ENCODE data around the gene ATP13A5.

ATP13A5 gene

GRCh38 chr3:193407112-193407511 lies 28.6 kb upstream of the ATP13A5 start:
- no peaks in the 10 kb centered on the region for H3K9me3 ChIP-seq (replicated peaks in 1 of 2; ENCODE audit: control insufficient read depth in 2 of 2, insufficient read depth in 1 of 2, low read depth in 1 of 2, low read length in 2 of 2)
- H3K36me3 ChIP-seq (replicated peaks in 1 of 2; ENCODE audit: control insufficient read depth in 2 of 2, insufficient read depth in 2 of 2, low read length in 2 of 2): no peaks in the 10 kb centered on the region
- no peak overlapping the region for H2BK5ac ChIP-seq (ENCODE audit: low read length)
- no peak overlapping the region for H2BK120ac ChIP-seq (ENCODE audit: low read depth, low read length)
- no peak overlapping the region for H3K4me2 ChIP-seq (ENCODE audit: insufficient read depth, low read length, poor library complexity, severe bottlenecking)
- H3K4me1 ChIP-seq (ENCODE audit: control insufficient read depth in 2 of 2, insufficient read depth in 1 of 2, low read depth in 1 of 2, low read length in 2 of 2): peaks cover 0 to 8% of the 10 kb centered on the region in 2 donors
- H4K8ac ChIP-seq (ENCODE audit: low read depth, low read length): no peak overlapping the region
- H2BK15ac ChIP-seq (ENCODE audit: low read length): no peak overlapping the region
- no peak overlapping the region for H2BK12ac ChIP-seq (ENCODE audit: low read length)
- peak overlapping the region; percentile 41 for H3K18ac ChIP-seq (ENCODE audit: low read length)
- H3K4ac ChIP-seq (ENCODE audit: low read length): no peak overlapping the region
- H3K14ac ChIP-seq (ENCODE audit: low read length): no peak overlapping the region
- H2AK5ac ChIP-seq (ENCODE audit: low read depth, low read length): no peak overlapping the region
- no peak overlapping the region for H3K23ac ChIP-seq (ENCODE audit: low read depth, low read length, poor library complexity)
- H3K4me3 ChIP-seq (ENCODE audit: low read length in 2 of 2): no peak overlapping the region
- no peak for DNase-seq (ENCODE audit: low spot score)
- H3K9ac ChIP-seq (ENCODE audit: low read depth, low read length, poor library complexity): no peak overlapping the region
- no peaks in the 10 kb centered on the region for H3K27me3 ChIP-seq (ENCODE audit: control insufficient read depth in 3 of 3, insufficient read depth in 3 of 3, low read depth in 1 of 3, low read length in 3 of 3)
- no peaks in the 10 kb centered on the region for H3K79me1 ChIP-seq (ENCODE audit: low read depth, low read length)
- H3K27ac ChIP-seq (replicated peaks; ENCODE audit: low read length): no peak overlapping the region
- H2AFZ ChIP-seq (ENCODE audit: low read length): no peak overlapping the region
- H4K91ac ChIP-seq (ENCODE audit: low read depth, low read length, poor library complexity): no peak overlapping the region
- no CpG with 5 or more reads among the region's 6 CpGs for WGBS, 2 donors (ENCODE audit: extremely low coverage in 2 of 2, insufficient read length in 2 of 2, insufficient replicate concordance in 1 of 2)

DNA sequence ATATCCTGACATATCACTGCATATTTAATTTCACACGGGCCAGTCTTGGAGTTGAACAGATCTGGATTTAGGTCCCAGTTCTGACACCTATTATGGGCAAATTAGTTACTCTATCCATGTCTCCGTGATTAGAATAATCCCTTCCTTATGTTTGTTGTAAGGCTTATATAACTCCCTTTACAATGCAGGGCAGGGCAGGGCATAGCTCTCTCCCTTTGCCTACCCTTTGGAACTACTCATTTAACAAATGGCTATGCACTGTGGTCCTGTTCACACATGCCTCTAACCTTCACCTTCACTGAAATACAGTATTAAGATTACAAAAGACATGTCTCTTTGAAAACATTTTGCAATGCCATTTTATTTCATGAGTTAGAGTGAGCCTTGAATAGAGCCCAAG lies 24.8 kb upstream of the ATP13A5 start:
- Histone ChIP-seq H3K18ac (ENCODE audit: low read length) (no peak overlapping the region), H3K27me3 (ENCODE audit: control insufficient read depth in 3 of 3, insufficient read depth in 3 of 3, low read depth in 1 of 3, low read length in 3 of 3) (no peaks in the 10 kb centered on the region), H2BK120ac (ENCODE audit: low read depth, low read length) (no peak overlapping the region), H3K4me3 (ENCODE audit: low read length in 2 of 2) (no peak overlapping the region), H3K23ac (ENCODE audit: low read depth, low read length, poor library complexity) (no peak overlapping the region), H3K14ac (ENCODE audit: low read length) (no peak overlapping the region), H2AFZ (ENCODE audit: low read length) (no peak overlapping the region), H3K9me3 (replicated peaks in 1 of 2; ENCODE audit: control insufficient read depth in 2 of 2, insufficient read depth in 1 of 2, low read depth in 1 of 2, low read length in 2 of 2) (no peaks in the 10 kb centered on the region), H2AK5ac (ENCODE audit: low read depth, low read length) (no peak overlapping the region), H2BK5ac (ENCODE audit: low read length) (no peak overlapping the region), H3K27ac (replicated peaks; ENCODE audit: low read length) (no peak overlapping the region), H2BK15ac (ENCODE audit: low read length) (no peak overlapping the region), H4K91ac (ENCODE audit: low read depth, low read length, poor library complexity) (no peak overlapping the region), H3K79me1 (ENCODE audit: low read depth, low read length) (no peaks in the 10 kb centered on the region), H3K4ac (ENCODE audit: low read length) (no peak overlapping the region), H3K36me3 (replicated peaks in 1 of 2; ENCODE audit: control insufficient read depth in 2 of 2, insufficient read depth in 2 of 2, low read length in 2 of 2) (no peaks in the 10 kb centered on the region), H2BK12ac (ENCODE audit: low read length) (no peak overlapping the region), H3K9ac (ENCODE audit: low read depth, low read length, poor library complexity) (no peak overlapping the region), H4K8ac (ENCODE audit: low read depth, low read length) (no peak overlapping the region), H3K4me1 (ENCODE audit: control insufficient read depth in 2 of 2, insufficient read depth in 1 of 2, low read depth in 1 of 2, low read length in 2 of 2) (peaks cover 0 to 9% of the 10 kb centered on the region in 2 donors), H3K4me2 (ENCODE audit: insufficient read depth, low read length, poor library complexity, severe bottlenecking) (no peak overlapping the region)
- DNase-seq (ENCODE audit: low spot score): no peak
- no CpG with 5 or more reads among the region's 2 CpGs for WGBS, 2 donors (ENCODE audit: extremely low coverage in 2 of 2, insufficient read length in 2 of 2, insufficient replicate concordance in 1 of 2)

DNA sequence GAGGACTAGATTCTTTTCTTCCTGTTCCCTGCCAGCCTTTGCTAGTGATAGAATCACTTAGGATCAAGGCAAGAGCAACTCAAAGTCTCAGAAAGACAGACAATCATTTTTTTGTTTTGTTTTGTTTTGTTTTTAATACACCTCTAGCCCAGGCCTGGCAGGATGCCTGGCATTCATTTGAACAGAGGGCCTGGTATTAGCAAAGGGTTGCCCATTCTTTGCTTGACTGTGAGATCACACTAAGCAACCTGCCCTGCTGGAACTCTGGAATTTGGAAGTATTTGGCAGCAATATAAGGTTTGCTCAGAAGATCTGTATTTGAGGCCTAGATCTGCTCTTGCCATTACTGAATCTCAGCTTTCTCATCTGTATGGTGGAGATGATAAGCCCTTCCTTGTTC lies 21.8 kb upstream of the ATP13A5 start:
- Histone ChIP-seq H2BK12ac (ENCODE audit: low read length) (no peak overlapping the region), H3K4me1 (ENCODE audit: control insufficient read depth in 2 of 2, insufficient read depth in 1 of 2, low read depth in 1 of 2, low read length in 2 of 2) (peaks cover 0 to 1% of the 10 kb centered on the region in 2 donors), H2AFZ (ENCODE audit: low read length) (no peak overlapping the region), H3K36me3 (replicated peaks in 1 of 2; ENCODE audit: control insufficient read depth in 2 of 2, insufficient read depth in 2 of 2, low read length in 2 of 2) (no peaks in the 10 kb centered on the region), H3K27me3 (ENCODE audit: control insufficient read depth in 3 of 3, insufficient read depth in 3 of 3, low read depth in 1 of 3, low read length in 3 of 3) (no peaks in the 10 kb centered on the region), H3K9ac (ENCODE audit: low read depth, low read length, poor library complexity) (no peak overlapping the region), H2BK5ac (ENCODE audit: low read length) (no peak overlapping the region), H2BK15ac (ENCODE audit: low read length) (no peak overlapping the region), H3K14ac (ENCODE audit: low read length) (no peak overlapping the region), H4K8ac (ENCODE audit: low read depth, low read length) (no peak overlapping the region), H3K18ac (ENCODE audit: low read length) (no peak overlapping the region), H3K4me2 (ENCODE audit: insufficient read depth, low read length, poor library complexity, severe bottlenecking) (no peak overlapping the region), H3K23ac (ENCODE audit: low read depth, low read length, poor library complexity) (no peak overlapping the region), H3K4ac (ENCODE audit: low read length) (no peak overlapping the region), H2BK120ac (ENCODE audit: low read depth, low read length) (no peak overlapping the region), H3K9me3 (replicated peaks in 1 of 2; ENCODE audit: control insufficient read depth in 2 of 2, insufficient read depth in 1 of 2, low read depth in 1 of 2, low read length in 2 of 2) (no peaks in the 10 kb centered on the region), H3K79me1 (ENCODE audit: low read depth, low read length) (no peaks in the 10 kb centered on the region), H2AK5ac (ENCODE audit: low read depth, low read length) (no peak overlapping the region), H4K91ac (ENCODE audit: low read depth, low read length, poor library complexity) (no peak overlapping the region), H3K4me3 (ENCODE audit: low read length in 2 of 2) (no peak overlapping the region), H3K27ac (replicated peaks; ENCODE audit: low read length) (no peak overlapping the region)
- DNase-seq (ENCODE audit: low spot score): no peak

DNA sequence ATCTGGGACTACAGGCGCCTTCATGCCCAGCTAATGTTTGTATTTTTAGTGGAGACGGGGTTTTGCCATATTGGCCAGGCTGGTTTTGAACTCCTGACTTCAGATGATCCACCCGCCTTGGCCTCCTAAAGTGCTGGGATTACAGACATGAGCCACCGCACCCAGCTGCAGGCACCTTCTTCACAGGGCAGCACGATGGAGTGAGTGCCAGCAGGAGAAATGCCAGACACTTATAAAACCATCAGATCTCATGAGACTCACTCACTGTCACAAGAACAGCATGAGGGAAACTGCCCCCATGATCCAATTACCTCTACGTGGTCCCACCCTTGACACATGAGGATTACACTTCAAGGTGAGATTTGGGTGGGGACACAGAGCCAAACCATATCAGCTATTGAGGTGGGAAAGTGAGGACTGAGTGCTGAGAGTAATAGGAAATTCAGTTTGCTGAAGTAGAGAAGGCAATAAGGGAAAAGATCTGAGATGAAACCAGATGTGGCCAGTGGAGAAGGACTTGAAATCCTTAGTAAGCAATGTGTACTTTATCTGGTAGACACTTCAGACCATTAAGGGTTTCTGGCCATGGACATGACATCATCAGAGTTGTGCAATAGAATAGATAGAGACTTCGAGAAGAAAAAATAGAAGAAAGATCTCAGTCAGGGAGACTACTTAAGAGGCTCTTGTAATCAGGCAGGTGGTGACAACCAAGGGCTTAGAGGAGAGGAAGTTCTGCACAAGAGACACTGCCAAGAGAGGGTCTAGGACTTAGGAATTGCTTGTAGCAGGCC lies 18.1 kb upstream of the ATP13A5 start:
- Histone ChIP-seq H3K4me1 (ENCODE audit: control insufficient read depth in 2 of 2, insufficient read depth in 1 of 2, low read depth in 1 of 2, low read length in 2 of 2) (peaks cover 0 to 7% of the 10 kb centered on the region in 2 donors), H3K27me3 (ENCODE audit: control insufficient read depth in 3 of 3, insufficient read depth in 3 of 3, low read depth in 1 of 3, low read length in 3 of 3) (no peaks in the 10 kb centered on the region), H3K4ac (ENCODE audit: low read length) (no peak overlapping the region), H3K9ac (ENCODE audit: low read depth, low read length, poor library complexity) (no peak overlapping the region), H3K14ac (ENCODE audit: low read length) (no peak overlapping the region), H2BK12ac (ENCODE audit: low read length) (no peak overlapping the region), H3K4me2 (ENCODE audit: insufficient read depth, low read length, poor library complexity, severe bottlenecking) (no peak overlapping the region), H3K9me3 (replicated peaks in 1 of 2; ENCODE audit: control insufficient read depth in 2 of 2, insufficient read depth in 1 of 2, low read depth in 1 of 2, low read length in 2 of 2) (no peaks in the 10 kb centered on the region), H4K91ac (ENCODE audit: low read depth, low read length, poor library complexity) (no peak overlapping the region), H2BK120ac (ENCODE audit: low read depth, low read length) (no peak overlapping the region), H2AK5ac (ENCODE audit: low read depth, low read length) (no peak overlapping the region), H3K36me3 (replicated peaks in 1 of 2; ENCODE audit: control insufficient read depth in 2 of 2, insufficient read depth in 2 of 2, low read length in 2 of 2) (no peaks in the 10 kb centered on the region), H3K18ac (ENCODE audit: low read length) (no peak overlapping the region), H2BK15ac (ENCODE audit: low read length) (no peak overlapping the region), H4K8ac (ENCODE audit: low read depth, low read length) (no peak overlapping the region), H3K23ac (ENCODE audit: low read depth, low read length, poor library complexity) (no peak overlapping the region), H2BK5ac (ENCODE audit: low read length) (no peak overlapping the region), H2AFZ (ENCODE audit: low read length) (no peak overlapping the region), H3K4me3 (ENCODE audit: low read length in 2 of 2) (no peak overlapping the region), H3K79me1 (ENCODE audit: low read depth, low read length) (no peaks in the 10 kb centered on the region), H3K27ac (replicated peaks; ENCODE audit: low read length) (no peak overlapping the region)
- no peak for DNase-seq (ENCODE audit: low spot score)
- WGBS, 2 donors (ENCODE audit: extremely low coverage in 2 of 2, insufficient read length in 2 of 2, insufficient replicate concordance in 1 of 2): no CpG with 5 or more reads among the region's 7 CpGs

All from neuronal stem cell (in vitro differentiated cells).